Esophagus muscularis mucosa (tissue), 4 donors: ENCODE measurements around the gene GPA33. TPM values are rescaled to one million over a fixed set of nuclear protein-coding genes. Genes with fewer than 3 reads are reported as not detected.

Source experiments
- DNase-seq: peaks from one replicate; pipeline ENCODE4 v3.0.0-alpha.2; 2017; ENCODE audit errors: extremely low spot score
- H3K27ac ChIP-seq, 4 donors: fragments of 200-600 bp; sonication (generic); replicated peaks in 1 of 4; 1 replicate in 3 of 4; 2 replicates in 1 of 4; pipeline ENCODE4 v1.5.1; 2016 to 2019; ENCODE audit warnings: mild to moderate bottlenecking in 1 of 4
- H3K27me3 ChIP-seq, 4 donors: fragments of 200-600 bp; sonication (generic); one replicate each; pipeline versions ENCODE4 v1.5.1 to v1.6.0; 2016 to 2019
- H3K36me3 ChIP-seq, 4 donors: fragments of 200-600 bp; sonication (generic); one replicate each; pipeline ENCODE4 v1.5.1; 2016 to 2019
- H3K4me1 ChIP-seq, 4 donors: fragments of 200-600 bp; sonication (generic); one replicate each; pipeline ENCODE4 v1.5.1; 2016 to 2019
- H3K4me3 ChIP-seq, 4 donors: fragments of 200-600 bp; sonication (generic); 1 replicate in 2 of 4; 2 replicates in 2 of 4; pipeline ENCODE4 v1.5.1; 2016 to 2019; ENCODE audit warnings: mild to moderate bottlenecking in 4 of 4, moderate library complexity in 1 of 4
- H3K9me3 ChIP-seq, 4 donors: fragments of 200-600 bp; sonication (generic); 1 replicate in 3 of 4; 2 replicates in 1 of 4; pipeline ENCODE4 v1.5.1; 2016 to 2019
- CTCF ChIP-seq, 3 experiments: fragments of 200-600 bp in 2 of 3; fragments of 450-650 bp in 1 of 3; sonication (generic) in 2 of 3; IDR thresholded peaks; one replicate each; pipeline ENCODE4 v1.5.1; 2017 to 2019; ENCODE audit warnings: antibody characterized with exemption in 3 of 3, mild to moderate bottlenecking in 2 of 3, moderate library complexity in 1 of 3
- EP300 ChIP-seq: sonication (generic); formaldehyde crosslinking; IDR thresholded peaks from one replicate; pipeline ENCODE4 v1.6.1; 2017; ENCODE audit warnings: antibody characterized with exemption
- POLR2A ChIP-seq: fragments of 450-650 bp; IDR thresholded peaks from one replicate; pipeline ENCODE4 v1.6.1; 2017; ENCODE audit warnings: antibody characterized with exemption, moderate library complexity, mild to moderate bottlenecking, low read depth
- POLR2AphosphoS5 ChIP-seq, 2 donors: sonication (generic); formaldehyde crosslinking; IDR thresholded peaks; one replicate each; pipeline ENCODE4 v1.6.1; 2017; ENCODE audit warnings: antibody characterized with exemption in 2 of 2
- WGBS: methylation state at CpG from one replicate; pipeline ENCODE4 v1.1.5; 2018; 5-methylcytosine and 5-hydroxymethylcytosine counted together
- intact Hi-C: fragments of 100-400 bp; cut with DNase I; formaldehyde crosslinking; loops from one replicate; pipeline ENCODE4 v1.15.1; 2023
- total RNA-seq, 4 donors: library from RNA; depleted of rRNA; stranded (reverse); fragments of >200 nt; gene quantifications; one replicate each; pipeline versions ENCODE4 v1.1.0 to v1.2.1, GENCODE V29; 2016

Gene GPA33
- total RNA-seq, 4 donors from 2014 or later: 0.57 TPM; not detected in 3

- H3K9me3 ChIP-seq: no peaks in the 10 kb centered on the region
- H3K4me3 ChIP-seq: no peak overlapping the region
- H3K27ac ChIP-seq: no peak overlapping the region
- intact Hi-C loops: no loop called here
- TF ChIP-seq POLR2A (no peak), CTCF (IDR thresholded peaks at IDR 0.05) (no peak), EP300 (no peak), POLR2AphosphoS5 (IDR thresholded peaks at IDR 0.05) (no peak)
- DNase-seq: peak; percentile 80
- H3K4me1 ChIP-seq: peaks cover 0 to 10% (median 7%) of the 10 kb centered on the region in 4 donors
- peaks cover 0 to 12% (median 4%) of the 10 kb centered on the region in 4 donors for H3K27me3 ChIP-seq
- peaks cover 0 to 4% (median 0%) of the 10 kb centered on the region in 4 donors for H3K36me3 ChIP-seq
- 75% methylated on average over 10 of the region's 10 CpGs for WGBS
Observed at GRCh38 chr1:167060141-167061072, 29.8 kb downstream of the GPA33 start.

- intact Hi-C loops: loop anchor here (2.0 to 5.0 kb wide), 2 partner anchors 82 to 149 kb away; partner anchors contain the start of gene ILDR2
- Histone ChIP-seq H3K27me3 (peaks cover 0 to 12% (median 4%) of the 10 kb centered on the region in 4 donors), H3K4me3 (no peak overlapping the region), H3K27ac (no peak overlapping the region), H3K9me3 (no peaks in the 10 kb centered on the region), H3K4me1 (peaks cover 0 to 10% (median 7%) of the 10 kb centered on the region in 4 donors), H3K36me3 (peaks cover 0 to 5% (median 0%) of the 10 kb centered on the region in 4 donors)
- WGBS: 52% methylated on average over 1 of the region's 1 CpG
- TF ChIP-seq CTCF (IDR thresholded peaks at IDR 0.05) (no peak), POLR2A (no peak), EP300 (no peak), POLR2AphosphoS5 (IDR thresholded peaks at IDR 0.05) (no peak)
- DNase-seq: no peak
Observed at GRCh38 chr1:167059809-167060107, 30.4 kb downstream of the GPA33 start.

GRCh38 chr1:167059045-167059808, 30.9 kb downstream of the GPA33 start:
- intact Hi-C loops: loop anchor here (2.0 to 5.0 kb wide), 2 partner anchors 82 to 148 kb away; partner anchors contain the start of gene ILDR2
- Histone ChIP-seq H3K4me3 (no peak overlapping the region), H3K36me3 (peaks cover 0 to 5% (median 0%) of the 10 kb centered on the region in 4 donors)

GRCh38 chr1:167057241-167057688, 32.9 kb downstream of the GPA33 start:
- peaks cover 0 to 16% (median 4%) of the 10 kb centered on the region in 4 donors for H3K27me3 ChIP-seq
- H3K9me3 ChIP-seq: no peaks in the 10 kb centered on the region
- 35% methylated on average over 6 of the region's 6 CpGs for WGBS
- intact Hi-C loops: loop anchor here (5.0 kb wide), 1 partner anchor 80 kb away; the partner anchor contains the start of gene ILDR2
- peak; percentile 47 to 61 (median 59) for TF ChIP-seq CTCF (IDR thresholded peaks at IDR 0.05)
- TF ChIP-seq POLR2A: no peak
- H3K27ac ChIP-seq: no peak overlapping the region
- H3K4me1 ChIP-seq: peaks cover 0 to 10% (median 7%) of the 10 kb centered on the region in 4 donors
- peaks cover 0 to 5% (median 0%) of the 10 kb centered on the region in 4 donors for H3K36me3 ChIP-seq
- no peak overlapping the region for H3K4me3 ChIP-seq
- DNase-seq: peak; percentile 78

More at GRCh38 chr1:167059045-167059808, 30.9 kb downstream of the GPA33 start:
- no peaks in the 10 kb centered on the region for H3K9me3 ChIP-seq
- DNase-seq: peak; percentile 92
- peaks cover 0 to 12% (median 4%) of the 10 kb centered on the region in 4 donors for H3K27me3 ChIP-seq
- WGBS: 16% methylated on average over 16 of the region's 17 CpGs
- TF ChIP-seq EP300 (no peak), CTCF (IDR thresholded peaks at IDR 0.05) (peak; percentile 89 to 98 (median 97))
- peaks cover 0 to 10% (median 7%) of the 10 kb centered on the region in 4 donors for H3K4me1 ChIP-seq
- H3K27ac ChIP-seq: no peak overlapping the region
